HepG2 (cell line): ENCODE measurements around the gene RITA1. TPM values are rescaled to one million over a fixed set of nuclear protein-coding genes. Genes with fewer than 3 reads are reported as not detected.

Experiments
- ATAC-seq: fragments of 200-7000 bp; cut with Tn5 transposase; 3 replicates; pipeline ENCODE4 v1.9.1; 2020; ENCODE audit warnings: mild to moderate bottlenecking, moderate library complexity
- BruUV-seq: library from RNA; stranded (reverse); fragments of 400-500 nt; replicated peaks from 2 replicates; lab custom pipeline; 2021; lab: Mats Ljungman, UMichigan
- CTCF ChIA-PET: fragments of 300-600 bp; formaldehyde crosslinking; extraction: SDS; loops from one replicate; lab custom pipeline; 2021; ENCODE audit warnings: low total read pairs, inconsistent platforms, low intra/inter-chr PET ratio; lab: Yijun Ruan, JAX
- POLR2A ChIA-PET: fragments of 350-600 bp; sonication (Branson Sonifier 250); formaldehyde crosslinking; loops from one replicate; lab custom pipeline; 2020; ENCODE audit warnings: antibody characterized with exemption, inconsistent platforms; lab: Yijun Ruan, JAX
- DNase-seq: peaks from one replicate; pipeline ENCODE4 v3.0.0-alpha.2; 2015; ENCODE audit warnings: low spot score
- FAIRE-seq: peaks from 3 replicates; lab custom pipeline; 2011; peaks lifted over from hg19 to GRCh38; lab: Jason Lieb, UNC
- H2AFZ ChIP-seq: one replicate; pipeline ENCODE4 v1.6.1; 2011; ENCODE audit warnings: low read length, inconsistent platforms
- H3K27ac ChIP-seq: fragments of 300-600 bp; 3 replicates; pipeline ENCODE4 v1.8.0; 2011; ENCODE audit warnings: mixed run types, mild to moderate bottlenecking, mixed read lengths, low read length, inconsistent platforms; ENCODE audit not compliant: insufficient read depth; ENCODE audit errors: extremely low read length
- H3K27me3 ChIP-seq, 2 experiments: fragments of 200-600 bp in 1 of 2; 2 replicates in 1 of 2; 3 replicates in 1 of 2; pipeline versions ENCODE4 v1.6.0 to v1.8.0; 2011; ENCODE audit warnings: low read length in 2 of 2, mild to moderate bottlenecking in 2 of 2, moderate library complexity in 2 of 2, inconsistent platforms in 1 of 2; ENCODE audit not compliant: insufficient read depth in 2 of 2, control insufficient read depth in 1 of 2
- H3K36me3 ChIP-seq, 2 experiments: fragments of 200-600 bp in 1 of 2; replicated peaks in 1 of 2; 2 replicates in 1 of 2; 3 replicates in 1 of 2; pipeline versions ENCODE4 v1.5.1 to v1.8.0; 2011; ENCODE audit warnings: low read length in 2 of 2, inconsistent platforms in 1 of 2; ENCODE audit not compliant: insufficient read depth in 2 of 2, control insufficient read depth in 1 of 2
- H3K4me1 ChIP-seq: 2 replicates; pipeline ENCODE4 v1.5.1; 2012; ENCODE audit warnings: low read length, inconsistent platforms; ENCODE audit not compliant: insufficient read depth
- H3K4me2 ChIP-seq: 2 replicates; pipeline ENCODE4 v1.6.0; 2011; ENCODE audit warnings: low read depth, low read length, inconsistent platforms
- H3K4me3 ChIP-seq, 3 experiments: fragments of 200-600 bp in 1 of 3; sonication (generic), shearing (Covaris generic) in 1 of 3; replicated peaks in 1 of 3; 2 replicates each; pipeline ENCODE4 v1.5.1; 2011 to 2016; ENCODE audit warnings: low read length in 3 of 3, inconsistent platforms in 2 of 3, low read depth in 2 of 3, mild to moderate bottlenecking in 2 of 3, control low read depth in 1 of 3, mixed read lengths in 1 of 3; ENCODE audit not compliant: insufficient read depth in 1 of 3
- H3K79me2 ChIP-seq: one replicate; pipeline ENCODE4 v1.6.1; 2011; ENCODE audit warnings: low read length, inconsistent platforms; ENCODE audit not compliant: insufficient read depth
- H3K9ac ChIP-seq: 2 replicates; pipeline ENCODE4 v1.6.0; 2011; ENCODE audit warnings: mild to moderate bottlenecking, low read depth, low read length, inconsistent platforms; ENCODE audit not compliant: insufficient read depth
- H3K9me3 ChIP-seq: 2 replicates; pipeline ENCODE4 v1.5.1; 2012; ENCODE audit warnings: mild to moderate bottlenecking, low read length
- H4K20me1 ChIP-seq: 2 replicates; pipeline ENCODE4 v1.6.0; 2011; ENCODE audit warnings: inconsistent platforms, mild to moderate bottlenecking, low read length, moderate library complexity; ENCODE audit not compliant: insufficient read depth
- DR1 ChIP-seq: sonication (generic); formaldehyde crosslinking; IDR thresholded peaks from 2 replicates; pipeline ENCODE4 v1.8.0; 2021; ENCODE audit warnings: mild to moderate bottlenecking, missing genetic modification reagents, inconsistent platforms
- MIXL1 ChIP-seq: IDR thresholded peaks from 2 replicates; pipeline ENCODE4 v1.6.1; 2016
- NONO ChIP-seq, 2 experiments: fragments of 450-650 bp in 1 of 2; sonication (generic) in 1 of 2; formaldehyde crosslinking in 1 of 2; IDR thresholded peaks in 1 of 2; conservative IDR thresholded peaks in 1 of 2; 2 replicates each; pipeline versions ENCODE4 v1.6.1 to v1.8.0; 2017 to 2022; ENCODE audit warnings: mild to moderate bottlenecking in 1 of 2, missing genetic modification reagents in 1 of 2, moderate library complexity in 1 of 2
- PLRG1 ChIP-seq: fragments of 450-650 bp; conservative IDR thresholded peaks from 2 replicates; pipeline ENCODE4 v1.6.1; 2016
- ZMYM3 ChIP-seq: sonication (generic); formaldehyde crosslinking; IDR thresholded peaks from 2 replicates; pipeline ENCODE4 v1.5.1; 2020; ENCODE audit warnings: mild to moderate bottlenecking, missing genetic modification reagents
- ZNF160 ChIP-seq: sonication (generic); formaldehyde crosslinking; IDR thresholded peaks from 2 replicates; pipeline ENCODE4 v1.8.0; 2022; ENCODE audit warnings: mild to moderate bottlenecking, inconsistent platforms, missing genetic modification reagents
- ZNF629 ChIP-seq: sonication (generic); formaldehyde crosslinking; conservative IDR thresholded peaks from 2 replicates; pipeline ENCODE4 v1.5.0; 2020; ENCODE audit warnings: missing genetic modification reagents
- WGBS: methylation state at CpG from one replicate; pipeline ENCODE4 v1.1.6; 2017; ENCODE audit warnings: low lambda C conversion rate; 5-methylcytosine and 5-hydroxymethylcytosine counted together
- in situ Hi-C: cut with HindIII; loops from 2 replicates; pipeline ENCODE4 v1.10.0; 2017; ENCODE audit warnings: low pct_unique_long_range_greater_than_20kb; ENCODE audit not compliant: extremely low pct_ligation_motif_present
- intact Hi-C: fragments of 100-400 bp; cut with micrococcal nuclease; formaldehyde crosslinking; loops from one replicate; pipeline ENCODE4 v1.10.0; 2022; ENCODE audit not compliant: unreplicated experiment
- polyA plus RNA-seq, 8 experiments: library from polyadenylated mRNA; depleted of rRNA in 3 of 8; stranded (reverse) in 7 of 8; unstranded in 1 of 8; fragments of >200 nt; fragmentation: Illumina TruSeq in 4 of 8; extraction: Trizol in 4 of 8; gene quantifications; 2 replicates each; pipeline versions ENCODE4 v1.2.1 to v1.2.3, GENCODE V29; 2011 to 2016; ENCODE audit warnings: low read depth in 4 of 8, missing spikeins in 1 of 8, mixed read lengths in 1 of 8; ENCODE audit not compliant: insufficient read depth in 1 of 8
- total RNA-seq, 5 experiments: library from RNA; depleted of rRNA; stranded (reverse); fragments of >200 nt; fragmentation: Illumina TruSeq; extraction: Trizol; gene quantifications; 2 replicates each; pipeline ENCODE4 v1.2.3, GENCODE V29; 2016; ENCODE audit warnings: low read depth in 1 of 5
- TF ChIP-seq, protein P1 (sequence below): sonication (generic); formaldehyde crosslinking; IDR thresholded peaks from 2 replicates; pipeline ENCODE4 v1.8.0; 2022; ENCODE audit warnings: mild to moderate bottlenecking, missing genetic modification reagents, borderline replicate concordance
- TF ChIP-seq, protein P2 (sequence below): sonication (generic); formaldehyde crosslinking; IDR thresholded peaks from 2 replicates; pipeline ENCODE4 v1.8.1; 2023; ENCODE audit warnings: mild to moderate bottlenecking, missing genetic modification reagents

RITA1 gene
- total and polyA plus RNA-seq, 2 of the 13 experiments (the other 11 are each of a cell fraction or from before 2014, with no cell fraction given) = 12.4 to 28.9 TPM

DNA sequence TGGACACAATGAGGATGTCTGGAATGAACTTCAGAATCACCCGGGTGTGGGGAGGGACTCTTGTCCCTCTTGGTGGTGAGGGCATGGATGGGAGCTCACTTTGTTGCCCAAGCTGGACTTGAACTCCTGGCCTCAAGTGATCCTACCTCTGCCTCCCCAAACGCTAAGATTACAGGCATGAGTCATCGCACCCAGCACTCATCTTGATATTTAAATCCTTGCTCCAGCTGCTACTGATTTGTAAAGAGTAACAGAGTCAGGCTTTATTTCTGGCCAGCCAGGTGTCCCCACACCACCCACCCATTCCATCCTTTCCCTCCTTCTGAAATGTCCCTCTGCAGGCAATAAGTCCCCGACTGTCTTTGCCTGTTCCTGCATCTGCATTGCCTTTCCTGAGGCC is 5.2 kb upstream of the RITA1 start (continued):
- TF ChIP-seq, protein P1, sequence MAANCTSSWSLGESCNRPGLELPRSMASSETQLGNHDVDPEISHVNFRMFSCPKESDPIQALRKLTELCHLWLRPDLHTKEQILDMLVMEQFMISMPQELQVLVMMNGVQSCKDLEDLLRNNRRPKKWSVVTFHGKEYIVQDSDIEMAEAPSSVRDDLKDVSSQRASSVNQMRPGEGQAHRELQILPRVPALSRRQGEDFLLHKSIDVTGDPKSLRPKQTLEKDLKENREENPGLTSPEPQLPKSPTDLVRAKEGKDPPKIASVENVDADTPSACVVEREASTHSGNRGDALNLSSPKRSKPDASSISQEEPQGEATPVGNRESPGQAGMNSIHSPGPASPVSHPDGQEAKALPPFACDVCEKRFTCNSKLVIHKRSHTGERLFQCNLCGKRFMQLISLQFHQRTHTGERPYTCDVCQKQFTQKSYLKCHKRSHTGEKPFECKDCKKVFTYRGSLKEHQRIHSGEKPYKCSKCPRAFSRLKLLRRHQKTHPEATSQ (CRISPR knock-in tag) = no peak
- TF ChIP-seq MIXL1 = no peak
- TF ChIP-seq ZNF160 (CRISPR knock-in tag) = no peak
- TF ChIP-seq, protein P2, sequence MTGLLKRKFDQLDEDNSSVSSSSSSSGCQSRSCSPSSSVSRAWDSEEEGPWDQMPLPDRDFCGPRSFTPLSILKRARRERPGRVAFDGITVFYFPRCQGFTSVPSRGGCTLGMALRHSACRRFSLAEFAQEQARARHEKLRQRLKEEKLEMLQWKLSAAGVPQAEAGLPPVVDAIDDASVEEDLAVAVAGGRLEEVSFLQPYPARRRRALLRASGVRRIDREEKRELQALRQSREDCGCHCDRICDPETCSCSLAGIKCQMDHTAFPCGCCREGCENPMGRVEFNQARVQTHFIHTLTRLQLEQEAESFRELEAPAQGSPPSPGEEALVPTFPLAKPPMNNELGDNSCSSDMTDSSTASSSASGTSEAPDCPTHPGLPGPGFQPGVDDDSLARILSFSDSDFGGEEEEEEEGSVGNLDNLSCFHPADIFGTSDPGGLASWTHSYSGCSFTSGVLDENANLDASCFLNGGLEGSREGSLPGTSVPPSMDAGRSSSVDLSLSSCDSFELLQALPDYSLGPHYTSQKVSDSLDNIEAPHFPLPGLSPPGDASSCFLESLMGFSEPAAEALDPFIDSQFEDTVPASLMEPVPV (CRISPR knock-in tag) = no peak
- no peak for TF ChIP-seq DR1
- TF ChIP-seq NONO (IDR thresholded peaks at IDR 0.05) = no peak
- TF ChIP-seq NONO (CRISPR knock-in tag; conservative IDR thresholded peaks at IDR 0.05) = no peak

DNA sequence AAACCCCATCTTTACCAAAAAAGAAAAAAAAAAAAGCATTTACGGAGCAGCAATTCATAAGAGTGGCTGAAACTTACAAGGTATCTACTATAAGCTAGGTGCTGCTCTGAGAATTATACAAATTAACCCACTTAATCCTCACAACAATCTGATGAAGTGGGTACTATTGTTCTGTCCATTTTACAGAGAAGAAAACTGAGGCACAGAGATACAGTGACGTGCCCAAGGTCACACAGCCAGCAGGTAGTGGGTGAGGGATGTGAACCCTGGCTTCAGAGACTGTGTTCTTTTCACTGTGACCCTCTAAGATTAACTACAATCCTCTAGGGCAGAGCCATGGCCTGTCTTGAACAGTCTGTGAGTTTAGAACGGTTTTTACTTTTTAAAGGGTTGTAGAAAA is 3.5 kb upstream of the RITA1 start:
- BruUV-seq = no TSS peak
- intact Hi-C loops = no loop called here

More for the DNA sequence above, 3.5 kb upstream of the RITA1 start:
- CTCF ChIA-PET = no interaction called here
- Histone ChIP-seq H3K79me2 (peaks cover 40% of the 10 kb centered on the region), H4K20me1 (no peaks in the 10 kb centered on the region; the same call in 1 of the 2 replicates), H3K4me3 (no peak overlapping the region), H3K4me1 (peaks cover 28% of the 10 kb centered on the region), H3K4me2 (no peak overlapping the region), H3K36me3 (peaks cover 27 to 50% of the 10 kb centered on the region in 2 experiments; a peak in 4 of 5 replicates), H3K27ac (no peak overlapping the region), H3K9ac (no peak overlapping the region), H3K9me3 (no peaks in the 10 kb centered on the region), H2AFZ (no peak overlapping the region), H3K27me3 (no peaks in the 10 kb centered on the region)
- DNase-seq (no peak), ATAC-seq (no peak), FAIRE-seq (no peak)
- WGBS = 94% methylated on average over 3 of the region's 3 CpGs
- in situ Hi-C loops = no loop called here
- POLR2A ChIA-PET = no interaction called here
- TF ChIP-seq ZMYM3 (CRISPR knock-in tag) = 0 out of 2 replicates have a peak, but pooled peaks have one; percentile 33
- peak; percentile 90 for TF ChIP-seq ZNF629
- no peak for TF ChIP-seq PLRG1
